Activated T-helper 17 cell treated with anti-CD3 and anti-CD28 coated beads, Interleukin-2, amount 50 U/mL, for 72 hours (primary cell): Measurements from ENCODE around the gene BHMT. TPM values are rescaled to one million over a fixed set of nuclear protein-coding genes. Genes with fewer than 3 reads are reported as not detected.

Experiments used
- ATAC-seq: fragments of 150-1000 bp; cut with Tn5 transposase; replicated peaks from 2 replicates; pipeline ENCODE4 v1.10.0; 2021; ENCODE audit warnings: mild to moderate bottlenecking, moderate library complexity
- H3K27ac Mint-ChIP-seq: one replicate; pipeline ENCODE4 v1.8.0; 2022; ENCODE audit warnings: mixed read lengths
- H3K27me3 Mint-ChIP-seq: one replicate; pipeline ENCODE4 v1.8.0; 2022; ENCODE audit warnings: mixed read lengths
- H3K36me3 Mint-ChIP-seq: one replicate; pipeline ENCODE4 v1.8.0; 2022; ENCODE audit warnings: low read depth, mild to moderate bottlenecking, mixed read lengths
- H3K4me1 Mint-ChIP-seq: one replicate; pipeline ENCODE4 v1.8.0; 2022; ENCODE audit warnings: mixed read lengths
- H3K4me3 Mint-ChIP-seq: one replicate; pipeline ENCODE4 v1.8.0; 2022; ENCODE audit warnings: mild to moderate bottlenecking, mixed read lengths
- H3K9me3 Mint-ChIP-seq: one replicate; pipeline ENCODE4 v1.8.0; 2022; ENCODE audit warnings: mixed read lengths
- total RNA-seq, 2 donors: library from RNA; stranded (reverse); gene quantifications; one replicate each; pipeline ENCODE4 v1.2.3, GENCODE V29; 2022

The BHMT gene
- total RNA-seq, 2 donors from 2014 or later, result not detected

GRCh38 chr5:79105868-79106267 lies 5.7 kb upstream of the BHMT start:
- no peak overlapping the region for H3K4me3 Mint-ChIP-seq
- H3K36me3 Mint-ChIP-seq, result no peaks in the 10 kb centered on the region
- no peaks in the 10 kb centered on the region for H3K4me1 Mint-ChIP-seq
- H3K27ac Mint-ChIP-seq, result no peak overlapping the region
- no peak for ATAC-seq
- peaks cover 5% of the 10 kb centered on the region for H3K9me3 Mint-ChIP-seq
- peaks cover 48% of the 10 kb centered on the region for H3K27me3 Mint-ChIP-seq

DNA sequence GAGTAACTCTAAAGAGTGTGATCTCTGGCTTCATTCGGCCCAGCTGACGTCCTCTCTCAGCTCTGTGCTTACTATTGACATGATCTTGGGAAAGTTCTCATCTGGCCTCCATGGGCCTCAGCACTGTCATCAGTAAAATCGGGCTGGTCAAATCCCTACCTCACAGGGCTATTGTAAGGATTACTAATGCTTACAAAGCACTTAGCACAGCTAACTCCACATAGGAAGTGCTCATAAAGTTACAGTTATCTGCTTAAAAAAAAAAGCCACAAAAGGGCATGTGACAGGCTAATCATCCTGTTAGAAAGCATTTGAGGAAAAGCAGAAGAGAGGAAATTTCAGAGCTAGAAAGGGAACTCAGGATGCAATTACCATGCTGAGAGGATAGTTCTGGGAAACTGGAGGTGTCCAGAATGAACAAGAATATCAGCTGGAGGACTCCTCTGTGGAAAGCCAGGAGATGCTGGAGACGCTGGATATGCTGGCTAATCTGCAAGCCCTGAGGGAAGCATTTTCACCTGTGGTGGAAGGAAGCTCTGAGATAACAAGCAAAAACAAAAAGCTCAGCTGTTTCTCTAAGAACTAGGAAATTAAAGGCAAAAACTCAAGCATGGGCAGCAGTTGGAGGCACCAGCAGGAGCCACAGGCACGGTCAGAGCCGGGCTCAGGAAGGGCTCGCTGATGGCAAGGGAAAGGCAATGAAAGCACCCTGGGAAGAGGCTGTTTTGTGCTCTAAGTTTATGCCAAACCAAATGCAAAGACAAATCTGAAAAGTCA lies 4.4 kb upstream of the BHMT start:
- ATAC-seq, result no peak
- H3K27ac Mint-ChIP-seq, result no peak overlapping the region
- no peaks in the 10 kb centered on the region for H3K9me3 Mint-ChIP-seq
- H3K4me3 Mint-ChIP-seq, result no peak overlapping the region
- peaks cover 53% of the 10 kb centered on the region for H3K27me3 Mint-ChIP-seq
- H3K4me1 Mint-ChIP-seq, result no peaks in the 10 kb centered on the region
- H3K36me3 Mint-ChIP-seq, result no peaks in the 10 kb centered on the region

GRCh38 chr5:79108086-79108485 lies 3.5 kb upstream of the BHMT start:
- H3K27me3 Mint-ChIP-seq, result peaks cover 53% of the 10 kb centered on the region
- no peak for ATAC-seq
- H3K36me3 Mint-ChIP-seq, result no peaks in the 10 kb centered on the region
- H3K27ac Mint-ChIP-seq, result no peak overlapping the region
- no peak overlapping the region for H3K4me3 Mint-ChIP-seq
- H3K4me1 Mint-ChIP-seq, result no peaks in the 10 kb centered on the region
- no peaks in the 10 kb centered on the region for H3K9me3 Mint-ChIP-seq

GRCh38 chr5:79108792-79109191 lies 2.8 kb upstream of the BHMT start:
- Mint-ChIP-seq H3K27ac (no peak overlapping the region), H3K4me3 (no peak overlapping the region), H3K36me3 (no peaks in the 10 kb centered on the region), H3K27me3 (peaks cover 53% of the 10 kb centered on the region), H3K4me1 (no peaks in the 10 kb centered on the region), H3K9me3 (no peaks in the 10 kb centered on the region)
- no peak for ATAC-seq

DNA sequence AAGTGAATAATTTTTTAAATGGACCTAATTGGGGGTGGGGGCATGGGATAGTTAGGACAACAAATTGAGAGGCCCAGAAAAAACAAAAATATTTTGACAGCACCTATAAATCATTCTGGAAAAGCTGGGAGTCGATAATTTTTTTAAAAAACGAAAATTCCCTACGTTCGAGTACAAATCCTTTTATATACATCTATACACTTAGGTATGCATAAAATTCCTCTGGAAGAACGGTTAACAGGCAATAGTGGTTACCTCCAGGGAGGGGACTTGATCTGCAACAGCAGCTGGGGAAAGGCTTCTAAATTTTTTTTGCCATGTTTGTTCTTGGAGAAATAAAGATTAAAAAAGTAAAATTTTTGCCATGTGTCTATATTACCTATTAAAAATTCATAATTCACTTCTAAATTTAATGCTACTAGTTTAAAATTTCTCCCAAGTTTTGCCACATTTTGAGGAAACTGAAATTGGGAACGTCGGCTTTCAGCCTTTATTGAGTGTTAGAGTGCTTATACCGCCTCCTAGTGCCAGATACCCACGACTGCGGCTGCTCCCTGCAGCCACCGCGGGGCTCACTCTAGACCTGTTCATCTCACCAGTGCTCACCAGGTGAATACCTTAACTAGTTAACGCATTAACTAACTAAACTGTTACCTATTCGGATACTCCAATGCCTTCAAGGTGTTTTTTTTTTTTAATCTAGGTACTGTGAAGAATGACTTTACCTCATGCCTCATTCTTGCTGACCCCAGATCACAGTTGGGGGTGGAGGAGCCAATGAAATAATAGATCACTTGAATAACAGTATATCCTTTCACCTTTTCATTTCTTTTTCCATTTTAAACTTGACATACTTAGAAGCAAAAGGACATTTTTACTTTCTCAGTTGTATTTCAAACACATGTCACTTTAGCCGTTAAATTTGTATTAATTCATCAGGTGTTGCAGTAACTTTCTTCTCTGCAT lies 1.8 kb upstream of the BHMT start:
- peaks cover 51% of the 10 kb centered on the region for H3K27me3 Mint-ChIP-seq
- H3K4me3 Mint-ChIP-seq, result no peak overlapping the region
- H3K9me3 Mint-ChIP-seq, result no peaks in the 10 kb centered on the region
- ATAC-seq, result peak; percentile 60
- no peaks in the 10 kb centered on the region for H3K36me3 Mint-ChIP-seq
- H3K4me1 Mint-ChIP-seq, result no peaks in the 10 kb centered on the region
- no peak overlapping the region for H3K27ac Mint-ChIP-seq

DNA sequence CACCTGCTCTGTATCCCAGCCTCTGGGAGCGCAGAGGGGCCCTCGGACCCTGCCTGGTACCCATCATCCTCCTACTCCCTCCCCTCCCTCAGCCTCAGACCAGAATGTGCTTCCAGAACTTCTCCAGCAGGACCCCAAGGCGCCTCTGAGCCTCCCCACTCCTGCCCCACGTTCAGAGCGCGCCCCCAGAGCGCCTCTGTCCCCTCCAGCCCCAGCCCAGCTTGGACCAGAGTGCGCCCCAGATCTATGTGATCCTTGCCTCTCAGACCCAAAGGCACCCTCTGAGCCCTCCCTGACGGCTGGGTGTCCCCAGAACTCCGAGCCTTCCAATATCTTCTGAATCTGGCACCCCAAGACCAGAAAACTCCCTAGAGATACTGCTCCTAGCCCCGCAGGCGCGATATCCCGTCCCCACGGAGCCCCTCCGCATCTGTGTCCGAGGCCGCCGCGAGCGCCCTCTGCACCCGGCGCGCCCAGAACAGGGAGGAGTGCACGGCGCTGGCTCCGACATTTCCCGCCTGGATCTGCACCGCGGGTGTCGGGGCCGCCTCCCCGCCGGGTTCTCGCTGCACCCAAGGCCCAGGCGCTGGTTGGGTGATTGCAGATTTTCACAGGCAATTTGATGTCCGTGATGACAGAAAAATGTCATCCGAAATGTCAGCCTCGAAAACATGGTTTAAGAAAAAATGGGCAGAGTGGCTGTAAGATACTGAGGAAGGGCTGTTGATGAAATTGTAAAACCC lies 522 bp downstream of the BHMT start:
- H3K36me3 Mint-ChIP-seq, result no peaks in the 10 kb centered on the region
- no peaks in the 10 kb centered on the region for H3K4me1 Mint-ChIP-seq
- H3K27me3 Mint-ChIP-seq, result peaks cover 41% of the 10 kb centered on the region
- H3K27ac Mint-ChIP-seq, result no peak overlapping the region
- no peak overlapping the region for H3K4me3 Mint-ChIP-seq
- ATAC-seq, result no peak
- no peaks in the 10 kb centered on the region for H3K9me3 Mint-ChIP-seq

DNA sequence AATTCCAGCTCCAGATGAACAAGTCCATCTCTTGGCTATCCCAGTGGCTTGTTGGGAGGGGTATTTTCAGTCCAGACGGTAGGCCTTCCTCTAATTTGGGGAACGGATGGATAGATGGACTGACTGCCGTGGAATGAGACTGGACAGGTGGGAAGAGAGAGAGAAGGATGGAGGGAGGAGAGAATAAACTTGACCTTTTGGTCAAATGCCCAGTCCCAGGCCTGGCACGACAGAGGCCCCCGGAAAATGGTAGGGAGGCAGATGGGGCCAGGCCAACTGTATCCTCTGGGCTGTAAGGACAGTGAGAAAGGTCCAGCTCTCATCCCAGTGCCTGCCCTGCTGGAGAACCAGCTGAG lies 1.1 kb downstream of the BHMT start:
- Mint-ChIP-seq H3K9me3 (no peaks in the 10 kb centered on the region), H3K4me3 (no peak overlapping the region), H3K36me3 (no peaks in the 10 kb centered on the region), H3K27ac (no peak overlapping the region), H3K4me1 (no peaks in the 10 kb centered on the region), H3K27me3 (peaks cover 41% of the 10 kb centered on the region)
- ATAC-seq, result no peak

GRCh38 chr5:79119486-79119885 lies 7.9 kb downstream of the BHMT start:
- no peaks in the 10 kb centered on the region for H3K36me3 Mint-ChIP-seq

GRCh38 chr5:79120221-79120620 lies 8.6 kb downstream of the BHMT start:
- Mint-ChIP-seq H3K27ac (no peak overlapping the region), H3K27me3 (peaks cover 3% of the 10 kb centered on the region), H3K9me3 (no peaks in the 10 kb centered on the region), H3K4me1 (no peaks in the 10 kb centered on the region), H3K36me3 (no peaks in the 10 kb centered on the region), H3K4me3 (no peak overlapping the region)
- no peak for ATAC-seq

More at GRCh38 chr5:79119486-79119885, 7.9 kb downstream of the BHMT start:
- H3K9me3 Mint-ChIP-seq, result no peaks in the 10 kb centered on the region
- no peak overlapping the region for H3K27ac Mint-ChIP-seq
- H3K4me3 Mint-ChIP-seq, result no peak overlapping the region
- peaks cover 3% of the 10 kb centered on the region for H3K27me3 Mint-ChIP-seq
- H3K4me1 Mint-ChIP-seq, result no peaks in the 10 kb centered on the region
- ATAC-seq, result no peak

DNA sequence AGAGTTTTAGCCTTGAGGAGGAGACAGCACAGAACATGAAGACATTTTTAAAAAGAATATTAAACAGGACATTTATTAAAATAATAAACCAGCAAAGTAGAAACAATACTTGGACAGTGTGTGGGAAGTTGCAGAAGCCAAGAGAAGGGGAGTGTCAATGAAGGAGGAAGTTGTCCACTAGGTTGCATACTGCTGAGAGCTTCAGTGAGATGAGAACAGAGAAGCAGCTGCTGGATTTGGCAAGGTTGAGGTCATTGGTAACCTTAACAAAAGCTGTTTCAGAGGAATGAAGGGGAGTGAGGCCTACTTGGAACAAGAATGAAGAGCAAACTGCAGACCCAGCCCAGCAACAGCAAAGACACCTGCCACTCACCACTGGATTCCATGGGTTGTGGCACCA lies 11.4 kb downstream of the BHMT start:
- H3K36me3 Mint-ChIP-seq, result no peaks in the 10 kb centered on the region
- H3K4me1 Mint-ChIP-seq, result no peaks in the 10 kb centered on the region
- H3K4me3 Mint-ChIP-seq, result no peak overlapping the region
- ATAC-seq, result no peak
- peaks cover 3% of the 10 kb centered on the region for H3K27me3 Mint-ChIP-seq
- H3K9me3 Mint-ChIP-seq, result no peaks in the 10 kb centered on the region
- no peak overlapping the region for H3K27ac Mint-ChIP-seq

DNA sequence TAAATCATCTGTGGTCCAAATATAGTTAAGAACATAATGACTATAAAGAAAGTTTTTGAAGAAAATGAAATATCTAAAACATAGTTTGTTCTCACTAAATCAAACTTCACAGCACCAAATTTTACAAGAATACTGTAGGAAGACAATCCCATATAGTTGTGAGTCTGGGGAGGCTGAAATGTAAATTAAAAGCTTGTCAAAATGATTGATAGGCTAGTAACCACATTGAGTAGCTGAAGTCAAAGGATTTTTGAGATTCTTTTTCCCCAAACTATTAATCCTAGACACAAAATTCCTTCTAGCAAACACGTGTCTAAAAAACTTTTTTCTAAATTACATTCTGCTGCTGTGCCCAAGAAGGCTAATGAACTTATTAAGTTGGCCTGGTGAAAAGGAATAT lies 13.0 kb downstream of the BHMT start:
- no peaks in the 10 kb centered on the region for H3K9me3 Mint-ChIP-seq
- H3K27me3 Mint-ChIP-seq, result peaks cover under 1% of the 10 kb centered on the region
- H3K4me3 Mint-ChIP-seq, result no peak overlapping the region
- ATAC-seq, result no peak
- no peaks in the 10 kb centered on the region for H3K36me3 Mint-ChIP-seq
- no peak overlapping the region for H3K27ac Mint-ChIP-seq
- H3K4me1 Mint-ChIP-seq, result no peaks in the 10 kb centered on the region

DNA sequence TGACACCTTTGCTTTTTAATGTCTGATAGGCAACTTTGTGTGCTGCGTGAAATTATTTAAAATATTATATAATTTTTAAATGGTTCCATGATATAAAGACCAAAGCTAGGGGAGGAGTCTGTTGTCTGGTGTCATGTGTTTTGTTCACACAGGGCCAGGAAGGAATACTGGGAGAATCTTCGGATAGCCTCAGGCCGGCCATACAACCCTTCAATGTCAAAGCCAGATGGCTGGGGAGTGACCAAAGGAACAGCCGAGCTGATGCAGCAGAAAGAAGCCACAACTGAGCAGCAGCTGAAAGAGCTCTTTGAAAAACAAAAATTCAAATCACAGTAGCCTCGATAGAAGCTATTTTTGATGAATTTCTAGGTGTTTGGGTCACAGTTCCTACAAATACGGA lies 19.2 kb downstream of the BHMT start:
- Mint-ChIP-seq H3K4me1 (peaks cover 10% of the 10 kb centered on the region), H3K36me3 (no peaks in the 10 kb centered on the region), H3K27me3 (peaks cover 6% of the 10 kb centered on the region), H3K4me3 (no peak overlapping the region), H3K27ac (no peak overlapping the region), H3K9me3 (no peaks in the 10 kb centered on the region)
- no peak for ATAC-seq

DNA sequence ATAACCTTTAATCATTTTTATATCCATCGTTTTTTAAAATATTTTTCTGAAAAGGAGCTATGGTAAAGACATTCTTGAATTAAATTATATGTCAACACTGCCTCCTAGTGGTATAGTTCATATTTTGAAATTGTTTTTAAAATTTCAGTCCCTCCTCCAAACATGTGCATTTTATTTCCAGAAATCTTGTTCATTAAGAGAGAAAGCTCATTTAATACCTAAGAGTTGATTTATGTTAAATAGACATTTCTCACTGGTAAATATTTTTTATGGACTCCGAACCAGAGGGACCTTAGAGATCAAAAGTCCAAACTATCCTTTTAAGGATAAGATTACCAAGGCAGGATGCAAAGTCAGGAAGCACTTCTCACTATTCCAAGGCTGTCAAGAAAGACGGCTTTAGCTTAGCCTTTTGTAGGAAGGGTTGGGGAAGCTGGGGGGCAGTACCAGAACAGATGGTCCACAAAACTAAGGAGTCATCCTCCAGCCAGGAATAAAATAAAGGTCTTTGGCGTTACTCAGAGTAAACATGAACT lies 21.6 kb downstream of the BHMT start:
- Mint-ChIP-seq H3K36me3 (no peaks in the 10 kb centered on the region), H3K27me3 (peaks cover 6% of the 10 kb centered on the region), H3K27ac (peak overlapping the region; percentile 93), H3K4me3 (peak overlapping the region; percentile 86), H3K4me1 (peaks cover 10% of the 10 kb centered on the region), H3K9me3 (no peaks in the 10 kb centered on the region)
- no peak for ATAC-seq
